NCI-H345 treated with DMSO at 0.1 percent for 48 hours (cell line): ENCODE data around the gene SLC17A9.
"Not testable (repeated sequence)": the region's sequence is repeated elsewhere in the genome, so short reads cannot be mapped to it uniquely, and the experiment has no call there.

Experiments used
- DNase-seq: peaks from one replicate; lab custom pipeline; 2025; ENCODE audit not compliant: unreplicated experiment; lab: John Stamatoyannopoulos, UW

The SLC17A9 gene

DNA sequence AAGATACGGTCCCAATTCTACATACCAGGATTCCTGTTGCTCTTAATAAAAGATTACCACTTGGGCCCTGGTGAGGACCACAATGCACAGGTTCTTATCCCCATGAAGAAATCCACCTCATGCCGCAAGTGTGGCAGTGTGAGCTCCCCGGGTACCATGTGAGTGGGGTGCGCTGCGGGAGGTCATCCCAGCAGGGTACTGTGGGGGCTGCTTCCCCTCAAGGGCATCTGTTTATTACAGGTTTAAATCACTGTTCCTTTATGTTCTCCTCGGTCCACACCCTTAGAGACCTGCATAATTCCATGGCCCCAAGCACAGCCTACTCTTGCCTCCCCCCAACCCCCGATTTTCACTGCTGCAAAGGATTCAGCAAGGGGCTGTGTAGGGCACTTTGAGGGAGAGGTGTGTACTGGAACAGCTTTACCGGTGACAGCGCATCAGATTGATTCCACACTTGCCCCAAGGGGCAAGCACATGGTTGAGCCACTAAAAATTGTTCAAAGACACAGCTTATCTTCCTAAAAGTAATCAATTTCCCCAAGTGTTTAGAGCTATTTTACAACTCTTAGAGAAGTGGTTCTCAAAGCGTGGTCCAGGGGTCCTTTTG, 32.4 kb upstream of the SLC17A9 start:
- no peak for DNase-seq

DNA sequence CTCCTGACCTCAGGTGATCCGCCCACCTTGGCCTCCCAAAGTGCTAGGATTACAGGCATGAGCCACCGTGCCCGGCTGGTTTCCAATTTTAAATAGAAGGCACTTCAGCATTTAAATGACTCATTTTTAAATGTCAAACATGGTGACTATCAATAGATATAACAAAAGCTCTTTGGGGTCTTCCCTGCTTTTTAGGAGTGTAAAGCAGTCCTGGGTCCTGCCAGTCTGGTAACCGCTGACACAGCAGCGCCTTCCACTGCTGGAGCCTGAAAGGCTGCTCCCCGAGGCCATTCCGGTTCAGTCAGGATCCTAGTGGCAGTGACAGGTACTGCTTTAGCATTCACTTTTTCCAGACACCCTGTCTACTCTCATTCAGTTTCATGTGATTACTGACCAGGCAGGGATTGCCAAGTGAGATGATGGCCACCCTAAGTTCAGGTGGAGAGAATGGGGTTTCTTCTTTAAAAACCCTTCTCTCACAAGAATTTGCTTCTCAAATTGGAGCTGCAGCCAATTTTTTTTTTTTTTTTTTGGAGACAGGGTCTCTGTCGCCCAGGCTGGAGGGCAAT, 31.3 kb upstream of the SLC17A9 start:
- peak; percentile 34 for DNase-seq

DNA sequence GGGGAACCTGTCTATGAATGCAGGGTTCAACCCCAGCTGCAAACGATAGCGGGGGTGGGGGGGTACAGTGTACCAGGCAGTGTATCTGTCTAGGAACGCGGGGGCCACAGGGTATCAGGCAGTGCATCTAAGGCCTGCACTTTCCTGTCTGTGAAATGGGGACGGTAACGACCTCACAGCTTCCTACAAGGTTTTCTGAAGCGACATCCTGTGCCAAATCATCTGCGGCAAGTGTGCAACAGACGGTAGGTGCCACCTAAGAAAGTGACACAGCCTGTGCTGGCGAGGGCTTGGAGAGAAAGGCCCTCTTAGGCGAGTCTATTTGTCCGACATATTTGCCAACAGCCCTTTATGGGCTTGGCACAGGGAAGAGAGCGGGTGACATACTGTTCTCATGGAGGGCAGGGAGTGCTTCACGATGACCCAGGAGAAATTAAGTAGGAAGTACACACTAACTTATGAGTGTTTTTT, 30.0 kb upstream of the SLC17A9 start:
- DNase-seq = no peak

DNA sequence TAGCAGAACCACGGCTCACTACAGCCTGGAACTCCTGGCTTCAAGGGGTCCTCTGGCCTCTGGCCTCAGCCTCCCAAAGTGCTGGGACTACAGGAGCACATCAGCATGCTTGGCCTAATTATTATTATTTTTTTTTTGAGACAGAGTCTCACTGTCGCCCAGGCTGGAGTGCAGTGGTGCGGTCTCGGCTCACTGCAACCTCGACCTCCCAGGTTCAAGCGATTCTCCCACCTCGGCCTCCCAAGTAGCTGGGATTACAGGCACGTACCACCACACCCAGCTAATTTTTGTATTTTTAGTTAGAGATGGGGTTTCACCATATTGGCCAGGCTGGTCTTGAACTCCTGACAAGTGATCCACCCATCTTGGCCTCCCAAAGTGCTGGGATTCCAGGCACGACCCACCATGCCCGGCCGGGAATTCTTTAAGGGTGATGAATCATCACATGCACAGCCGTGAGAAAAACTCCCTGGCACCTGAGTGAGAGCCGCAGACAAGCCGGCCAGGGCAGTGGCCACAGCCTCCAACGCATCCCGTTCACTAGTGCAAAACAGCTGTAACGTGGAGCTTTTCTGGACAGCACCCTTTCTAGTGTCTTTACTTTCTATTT, 29.3 kb upstream of the SLC17A9 start:
- not testable (repeated sequence) for DNase-seq

DNA sequence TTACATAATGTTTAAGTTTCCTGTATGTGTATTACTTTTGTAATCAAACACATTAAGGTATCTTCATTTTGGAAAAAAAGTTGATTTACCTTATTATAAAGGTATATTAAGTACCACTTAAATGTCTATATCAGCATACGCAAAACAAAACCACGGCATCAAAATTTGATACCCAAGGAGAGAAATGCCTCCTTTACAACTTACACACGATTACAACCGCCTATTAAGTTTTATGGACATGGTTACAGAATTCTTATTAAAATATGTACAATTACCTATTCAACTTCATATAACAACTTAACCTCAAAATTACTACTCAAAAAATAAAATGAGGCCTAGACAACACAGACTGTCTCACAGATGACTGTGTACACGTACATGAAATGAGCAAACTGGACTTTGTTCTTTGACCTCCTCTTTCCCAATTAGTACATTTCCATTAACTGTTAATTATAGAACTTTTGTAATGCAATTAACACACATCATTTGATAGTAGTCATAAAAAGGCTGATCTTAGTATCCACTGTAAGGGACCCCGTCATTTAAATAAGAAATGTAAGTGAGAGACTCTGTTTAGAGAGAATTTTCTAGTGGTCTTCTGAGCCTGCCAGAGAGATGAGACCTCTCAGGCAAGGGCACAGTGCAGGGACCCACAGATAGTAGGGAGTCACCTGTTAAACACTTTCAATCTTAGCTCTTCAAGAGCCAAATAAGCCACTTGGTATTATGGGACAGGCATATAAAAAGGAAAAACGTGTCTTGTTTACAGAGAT, 28.7 kb upstream of the SLC17A9 start:
- no peak for DNase-seq

DNA sequence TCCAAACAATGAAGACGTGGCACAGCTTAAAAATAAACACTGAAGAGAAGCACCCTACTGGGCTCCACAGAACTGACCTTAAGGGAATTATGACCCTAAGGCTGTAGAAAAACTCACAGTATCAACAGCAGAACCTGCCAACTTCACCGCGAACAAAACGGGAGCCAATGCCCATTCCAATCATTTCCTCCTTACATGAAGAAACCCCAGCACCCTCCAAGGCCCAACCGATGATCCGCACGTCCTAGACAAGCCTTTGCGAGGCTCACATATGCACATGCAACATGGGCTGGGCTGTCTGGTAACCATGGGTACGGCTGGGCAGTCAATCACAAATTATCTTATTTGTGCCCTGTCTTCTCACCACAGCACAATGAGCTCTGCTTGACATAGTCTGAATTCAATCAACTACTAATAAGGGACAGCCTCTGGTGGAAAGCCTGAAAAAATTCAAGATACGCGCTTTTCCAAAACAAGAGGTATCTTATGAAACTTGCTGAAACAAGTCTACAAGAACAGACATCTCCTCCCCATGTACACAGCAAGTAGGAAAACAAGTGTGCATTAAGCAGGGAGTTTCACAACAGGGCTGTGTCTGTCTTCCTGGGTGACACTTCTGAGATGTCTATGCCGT, 27.9 kb upstream of the SLC17A9 start:
- no peak for DNase-seq

DNA sequence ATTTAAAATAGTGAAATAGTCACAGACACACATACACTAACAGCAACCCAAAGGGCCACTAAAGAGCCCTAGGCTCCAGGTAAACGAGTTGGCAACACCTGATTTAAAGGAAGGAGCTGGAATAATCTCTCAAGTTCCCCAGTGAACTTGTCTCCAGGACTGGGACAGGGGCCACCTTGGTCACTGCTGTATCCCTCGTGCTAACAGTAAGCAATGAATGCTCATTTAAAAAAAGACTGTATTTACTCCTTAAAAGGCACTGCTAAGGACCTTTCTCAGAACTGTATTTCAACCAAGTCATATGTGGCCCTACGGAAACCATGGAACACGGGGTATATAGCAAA, 27.5 kb upstream of the SLC17A9 start:
- no peak for DNase-seq

DNA sequence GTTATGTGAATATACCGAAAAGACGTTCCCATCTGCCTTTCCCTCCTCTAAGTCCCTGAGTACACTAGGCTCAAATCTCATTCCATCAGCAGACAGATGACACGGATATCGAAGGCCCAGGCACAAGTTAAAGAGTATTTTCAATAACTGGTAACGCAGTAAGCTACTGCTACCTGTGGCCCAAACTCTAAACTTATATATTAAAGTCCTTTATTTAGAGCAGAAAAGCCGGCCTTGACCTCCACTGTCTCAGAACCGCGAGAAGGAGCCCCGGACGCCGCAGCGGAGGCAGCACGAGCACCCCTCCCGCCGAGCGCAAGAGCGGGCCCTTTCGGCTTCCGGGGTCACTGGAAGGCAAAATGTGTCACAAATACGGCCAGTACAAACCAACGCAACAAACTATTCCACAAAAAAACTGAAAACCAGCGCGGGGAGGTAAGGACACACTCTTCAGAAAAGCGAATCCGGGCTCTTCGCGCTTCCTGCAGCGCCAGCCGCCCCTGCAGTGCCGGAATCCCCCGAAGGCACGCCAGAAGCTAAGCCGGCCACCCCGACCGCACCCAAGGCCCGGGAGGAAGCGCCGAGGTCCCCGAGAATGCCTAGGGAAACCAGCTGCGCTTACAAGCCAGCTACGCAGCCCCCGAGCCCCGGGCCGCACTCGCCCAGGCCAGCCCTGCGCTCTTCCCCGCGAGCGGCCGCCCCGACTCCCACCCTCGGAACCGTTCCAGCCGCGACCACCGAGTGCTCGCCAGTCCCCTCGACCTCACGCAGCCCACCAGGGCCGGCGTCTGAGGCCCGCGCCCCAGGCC, 26.9 kb upstream of the SLC17A9 start:
- DNase-seq = no peak

DNA sequence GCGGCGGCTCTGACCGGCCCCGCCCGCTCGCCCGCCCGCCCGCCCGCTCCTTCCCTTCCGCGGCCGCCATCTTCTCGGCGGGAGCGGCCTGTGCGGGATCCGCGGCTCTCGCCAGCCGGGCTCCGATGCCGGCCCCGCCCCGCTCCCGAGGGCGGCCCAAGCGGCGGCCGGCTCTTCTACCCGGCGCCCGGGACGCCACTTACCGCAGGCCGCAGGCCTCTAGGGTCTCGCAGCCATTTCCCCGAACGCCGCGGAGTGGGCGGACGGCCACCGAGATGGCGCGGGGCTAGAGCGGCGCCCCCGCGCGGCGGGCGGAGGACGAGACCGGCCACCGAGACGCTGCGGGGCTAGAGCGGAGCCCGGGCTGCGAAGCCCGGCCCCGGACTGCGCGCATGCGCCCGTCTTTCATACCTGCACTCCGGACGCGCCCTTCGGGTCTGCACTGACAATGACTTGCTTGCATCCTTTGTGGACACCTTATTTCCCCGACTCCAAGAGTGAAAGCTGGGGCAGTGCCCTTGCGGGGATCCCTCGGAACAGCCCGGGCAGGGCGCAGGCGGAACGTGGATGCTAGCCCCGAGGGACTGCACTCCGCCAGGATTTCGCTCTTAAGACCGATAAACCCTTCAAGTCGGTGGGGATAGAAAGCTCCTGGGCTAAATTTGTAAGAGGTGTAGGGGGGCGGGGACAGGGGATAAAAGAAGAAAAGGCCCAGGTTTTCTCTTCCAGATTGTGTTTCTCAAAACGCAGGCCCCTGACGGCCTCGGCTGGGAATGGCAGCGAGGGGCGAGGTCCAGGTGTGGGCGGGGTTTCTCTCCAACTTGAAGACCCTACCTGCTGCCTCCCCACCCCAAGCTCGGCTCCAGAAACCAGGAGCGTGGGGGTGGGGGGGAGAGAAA, 26.0 kb upstream of the SLC17A9 start, which contains the start of gene DIDO1:
Gene DIDO1, minus strand, starts transcription at position 277 of the 899 bp plus-strand sequence.
- peak; percentile 82 for DNase-seq

DNA sequence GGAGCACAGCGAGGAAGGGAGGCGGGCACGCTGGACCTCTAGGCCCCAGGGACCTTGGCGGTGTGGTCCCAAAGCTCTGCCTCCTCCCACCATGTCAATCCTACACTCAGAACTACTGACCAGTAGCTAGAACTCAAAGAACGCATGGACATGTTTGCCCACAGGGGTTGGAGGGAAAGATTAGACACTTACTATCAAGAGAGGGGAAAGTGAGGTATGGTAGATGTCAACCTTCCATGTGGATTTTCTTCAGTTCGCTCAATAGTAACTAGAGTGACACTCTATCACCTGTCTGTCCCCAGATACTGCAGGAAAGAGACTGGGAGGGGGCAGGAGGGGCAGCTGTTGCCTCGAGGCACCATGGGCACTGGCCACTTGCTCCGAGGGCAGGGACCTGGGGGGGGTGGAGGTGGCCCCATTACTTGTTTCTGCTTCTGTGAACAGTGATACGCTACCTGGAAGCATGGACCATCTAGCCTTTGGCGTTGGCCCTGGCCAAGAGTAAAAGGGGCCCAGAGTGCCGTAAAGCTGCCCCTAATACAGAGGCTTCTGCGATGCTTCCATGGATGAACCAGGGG, 25.3 kb upstream of the SLC17A9 start:
- DNase-seq = no peak

DNA sequence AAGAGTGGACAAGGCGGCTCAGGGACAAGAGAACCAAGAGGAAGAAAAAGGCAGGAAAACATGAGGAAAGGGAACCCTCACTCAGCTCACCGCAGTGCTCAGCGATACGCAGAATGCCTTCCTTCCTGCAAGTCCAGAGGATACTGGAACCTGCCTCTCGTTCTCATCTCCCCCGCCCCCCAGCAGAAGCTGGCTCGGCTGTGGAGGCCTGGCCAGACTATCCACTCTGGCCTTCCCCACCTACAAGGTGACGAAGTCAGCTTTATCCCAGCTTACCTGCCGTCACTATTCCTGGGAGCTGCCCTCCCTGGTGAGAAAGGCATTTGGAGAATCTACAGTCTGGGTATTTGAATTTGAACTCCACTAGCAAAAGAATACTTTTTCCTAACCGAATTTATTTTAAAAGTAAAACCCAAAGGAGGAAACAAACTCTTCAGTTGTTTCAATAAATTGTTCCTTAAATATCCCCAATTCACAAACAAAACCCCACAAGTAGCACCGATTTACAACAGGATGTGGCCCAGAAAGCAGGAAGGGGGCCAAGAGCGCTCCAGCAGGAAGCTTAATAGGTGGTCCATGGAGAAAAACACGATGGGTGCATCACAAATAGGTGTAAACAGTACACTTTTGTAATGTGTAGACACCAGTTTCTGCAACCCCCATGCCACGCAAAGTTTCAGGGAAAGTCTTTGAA, 24.1 kb upstream of the SLC17A9 start:
- DNase-seq = no peak

DNA sequence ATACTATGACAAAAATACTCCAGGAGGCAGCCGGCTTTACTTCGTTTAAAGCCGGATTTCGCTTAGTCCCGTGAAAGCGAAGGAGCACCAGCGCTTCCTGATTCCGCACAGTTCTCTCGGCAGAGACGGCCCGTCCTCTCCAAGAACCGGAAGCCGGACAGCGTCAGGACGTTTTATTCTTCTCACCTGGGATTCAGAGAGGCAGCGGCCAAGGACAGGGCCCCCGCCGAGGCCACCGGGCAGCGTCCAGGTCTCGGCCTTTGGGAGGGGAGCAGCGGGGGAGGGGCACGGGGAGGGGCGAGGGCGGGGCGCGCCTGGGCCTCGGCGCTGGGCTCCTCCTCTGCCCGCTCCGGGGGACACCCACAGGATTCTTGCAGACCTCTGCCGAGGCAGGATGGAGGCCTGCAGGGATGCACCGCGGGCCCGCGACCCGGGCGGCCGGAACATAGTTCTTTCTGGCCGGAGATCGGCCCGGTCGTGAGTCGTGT, 23.4 kb upstream of the SLC17A9 start:
- DNase-seq = no peak

DNA sequence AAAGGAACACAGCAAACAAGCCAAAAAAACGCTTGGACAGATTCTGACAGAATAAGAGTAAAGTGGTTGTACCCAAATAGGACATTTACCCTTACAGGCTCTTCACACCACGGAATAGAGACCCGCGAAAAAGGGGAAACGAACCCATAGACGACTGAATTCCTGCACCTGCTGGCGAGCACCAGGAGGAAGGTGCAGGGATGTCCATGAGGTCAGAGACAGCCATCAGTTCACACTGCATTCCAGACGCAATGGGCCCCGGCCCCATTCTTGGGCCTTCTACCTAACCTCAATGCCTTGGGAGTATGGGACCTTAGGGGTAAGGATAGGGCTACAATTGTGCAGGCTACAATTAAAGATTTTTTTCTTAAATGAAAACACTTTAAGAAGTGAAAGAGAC, 21.0 kb upstream of the SLC17A9 start:
- DNase-seq = no peak

DNA sequence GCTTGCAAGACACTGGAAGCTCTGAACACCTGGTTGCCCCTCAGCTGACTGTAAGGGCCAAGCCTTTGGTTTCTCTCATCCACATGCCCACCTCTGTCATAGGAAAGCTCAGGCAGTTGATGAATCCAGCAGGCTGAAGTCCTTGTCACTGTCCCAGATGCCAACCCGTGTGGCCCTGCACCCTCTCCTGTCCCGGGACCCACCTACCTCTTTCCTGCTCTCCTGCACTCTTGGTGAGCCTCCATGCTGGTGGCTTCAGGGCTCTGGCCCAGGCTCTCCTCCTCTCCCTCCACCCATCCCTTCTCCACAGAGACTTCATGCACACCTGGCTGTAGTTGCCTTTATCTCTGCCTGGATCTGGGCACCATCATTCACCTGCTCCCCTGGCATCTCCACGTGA, 18.5 kb upstream of the SLC17A9 start:
- DNase-seq = no peak

DNA sequence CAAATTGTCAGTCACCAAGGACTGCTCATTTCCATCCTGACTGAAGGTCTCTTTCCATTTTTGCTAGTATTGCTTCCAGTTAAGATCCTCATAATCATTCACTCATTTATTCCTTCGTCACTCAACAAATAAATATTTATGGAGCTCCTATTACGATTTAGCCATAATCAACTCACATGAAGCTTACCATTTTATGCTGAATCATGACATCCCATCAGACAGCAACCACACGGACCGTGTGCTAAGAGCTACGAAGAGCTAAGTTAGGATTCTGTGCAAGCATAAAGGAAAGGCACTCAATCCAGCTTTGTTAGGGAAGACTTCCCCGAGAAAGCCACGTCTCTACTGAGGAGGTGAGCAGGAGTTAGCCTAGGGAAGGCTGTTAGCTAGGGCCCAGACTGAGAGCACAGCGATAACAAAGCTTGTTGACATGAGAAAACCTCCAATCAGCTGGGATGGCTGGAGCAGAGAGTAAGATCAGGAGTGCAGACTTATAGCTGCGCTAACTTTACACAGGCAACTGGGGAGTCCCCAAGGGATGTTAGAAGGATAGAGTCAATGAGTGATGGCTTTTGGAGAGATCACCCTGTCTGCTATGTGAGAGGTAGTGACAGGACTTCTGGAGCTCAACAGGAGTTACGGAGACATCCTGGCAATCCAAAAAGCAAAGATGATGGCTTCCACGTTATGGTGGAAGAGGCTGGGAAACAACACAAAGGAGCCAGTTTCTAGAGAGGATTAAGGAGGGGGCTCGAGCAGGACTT, 17.1 kb upstream of the SLC17A9 start:
- DNase-seq = no peak

DNA sequence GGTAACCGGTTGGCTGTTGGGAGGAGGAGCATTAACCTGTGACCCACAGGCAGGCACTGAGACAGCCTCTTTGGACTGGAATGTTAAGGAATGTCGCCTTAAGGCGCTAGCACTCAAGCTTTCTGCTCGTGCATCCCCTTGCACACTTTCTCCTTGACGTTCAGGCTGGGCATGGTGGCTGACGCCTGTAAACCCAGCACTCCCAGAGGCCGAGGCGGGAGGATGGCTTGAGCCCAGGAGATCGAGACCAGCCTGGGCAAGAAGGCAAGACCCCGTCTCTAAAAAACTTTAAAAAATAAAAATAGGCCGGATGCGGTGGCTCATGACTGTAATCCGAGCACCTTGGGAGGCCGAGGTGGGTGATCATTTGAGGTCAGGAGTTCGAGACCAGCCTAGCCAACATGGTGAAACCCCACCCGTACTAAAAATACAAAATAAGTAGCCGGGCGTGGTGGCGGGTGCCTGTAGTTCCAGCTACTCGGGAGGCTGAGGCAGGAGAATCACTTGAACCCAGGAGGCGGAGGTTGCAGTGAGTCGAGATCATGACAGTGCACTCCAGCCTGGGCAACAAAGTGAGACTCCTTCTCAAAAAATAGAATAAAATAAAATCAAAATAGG, 16.4 kb upstream of the SLC17A9 start:
- no peak for DNase-seq
